ENCODE data around the gene TAAR1. TPM values are rescaled to one million over a fixed set of nuclear protein-coding genes. Genes with fewer than 3 reads are reported as not detected.

Gene TAAR1
- total and polyA plus RNA-seq, 2 donors (not counting 1 experiment from before 2014, with no cell fraction given) = not detected

GRCh38 chr6:132663661-132664060 lies 4.7 kb upstream of the TAAR1 start:
- Histone ChIP-seq H3K27me3 (replicated peaks in 1 of 4; ENCODE audit: control extremely low read depth in 1 of 4, control insufficient read depth in 3 of 4, insufficient read depth in 4 of 4, low read length in 3 of 4) (no peaks in the 10 kb centered on the region), H3K27ac (ENCODE audit: low read length in 2 of 2) (no peak overlapping the region), H3K36me3 (replicated peaks in 1 of 2; ENCODE audit: control extremely low read depth in 1 of 2, control insufficient read depth in 1 of 2, extremely low read depth in 1 of 2, insufficient read depth in 2 of 2, low read length in 1 of 2) (no peaks in the 10 kb centered on the region), H3K4me2 (replicated peaks; ENCODE audit: low read depth, low read length, poor library complexity, severe bottlenecking) (no peak overlapping the region), H4K20me1 (ENCODE audit: control insufficient read depth, insufficient read depth, low read length, poor library complexity, severe bottlenecking) (no peaks in the 10 kb centered on the region), H2AFZ (ENCODE audit: insufficient read depth, low read depth, low read length, poor library complexity, severe bottlenecking) (no peak overlapping the region), H3K9me3 (ENCODE audit: control extremely low read depth in 1 of 3, control insufficient read depth in 2 of 3, insufficient read depth in 1 of 3, low read length in 2 of 3) (no peaks in the 10 kb centered on the region), H3K4me3 (ENCODE audit: control extremely low read depth in 1 of 5, extremely low read depth in 1 of 5, insufficient read depth in 1 of 5, low read depth in 2 of 5, low read length in 4 of 5) (no peak overlapping the region), H3K79me2 (ENCODE audit: control insufficient read depth, insufficient read depth, low read length) (no peaks in the 10 kb centered on the region), H3K4me1 (ENCODE audit: control insufficient read depth in 2 of 2, insufficient read depth in 2 of 2, low read length in 2 of 2) (no peaks in the 10 kb centered on the region), H3K9ac (ENCODE audit: low read length) (no peak overlapping the region)
- TF ChIP-seq EZH2 (IDR thresholded peaks at IDR 0.05; ENCODE audit: borderline replicate concordance, insufficient read depth, low read depth, low read length, poor library complexity, severe bottlenecking) = no peak
- no peak for TF ChIP-seq CTCF (IDR thresholded peaks at IDR 0.05)
- no peak for DNase-seq
- ChIA-PET POLR2A (no interaction called here), CTCF (no interaction called here)
- WGBS (ENCODE audit: insufficient coverage) = 91% methylated on average over 1 of the region's 1 CpG
- H3K9me3 Mint-ChIP-seq (ENCODE audit: insufficient read depth) = no peaks in the 10 kb centered on the region
- ATAC-seq (ENCODE audit: low read depth) = no peak
- no peak overlapping the region for H3K27ac Mint-ChIP-seq
- intact Hi-C loops (cut with micrococcal nuclease) = loop anchor here (10.0 kb wide), 1 partner anchor 1251 kb away; no protein-coding TSS in a partner anchor
- H3K4me1 Mint-ChIP-seq = no peaks in the 10 kb centered on the region
- H3K27me3 Mint-ChIP-seq = no peaks in the 10 kb centered on the region
- no peak overlapping the region for H3K4me3 Mint-ChIP-seq

GRCh38 chr6:132661906-132662305 lies 2.9 kb upstream of the TAAR1 start:
- Mint-ChIP-seq H3K4me3 (no peak overlapping the region), H3K4me1 (peaks cover 7% of the 10 kb centered on the region)
- intact Hi-C loops (cut with micrococcal nuclease) = loop anchor here (10.0 kb wide), 1 partner anchor 1253 kb away; no protein-coding TSS in a partner anchor

More at GRCh38 chr6:132661906-132662305, 2.9 kb upstream of the TAAR1 start:
- POLR2A ChIA-PET = interaction anchor here (0.6 kb wide), 1 partner anchor 162 kb away, joined by 5 read pairs; no protein-coding TSS in a partner anchor
- Histone ChIP-seq H3K36me3 (replicated peaks in 1 of 2; ENCODE audit: control extremely low read depth in 1 of 2, control insufficient read depth in 1 of 2, extremely low read depth in 1 of 2, insufficient read depth in 2 of 2, low read length in 1 of 2) (no peaks in the 10 kb centered on the region), H3K4me1 (ENCODE audit: control insufficient read depth in 2 of 2, insufficient read depth in 2 of 2, low read length in 2 of 2) (no peaks in the 10 kb centered on the region), H2AFZ (ENCODE audit: insufficient read depth, low read depth, low read length, poor library complexity, severe bottlenecking) (no peak overlapping the region), H3K9ac (ENCODE audit: low read length) (no peak overlapping the region), H3K27ac (ENCODE audit: low read length in 2 of 2) (no peak overlapping the region), H3K4me3 (ENCODE audit: control extremely low read depth in 1 of 5, extremely low read depth in 1 of 5, insufficient read depth in 1 of 5, low read depth in 2 of 5, low read length in 4 of 5) (no peak overlapping the region), H3K9me3 (ENCODE audit: control extremely low read depth in 1 of 3, control insufficient read depth in 2 of 3, insufficient read depth in 1 of 3, low read length in 2 of 3) (no peaks in the 10 kb centered on the region), H4K20me1 (ENCODE audit: control insufficient read depth, insufficient read depth, low read length, poor library complexity, severe bottlenecking) (no peaks in the 10 kb centered on the region), H3K79me2 (ENCODE audit: control insufficient read depth, insufficient read depth, low read length) (no peaks in the 10 kb centered on the region), H3K27me3 (replicated peaks in 1 of 4; ENCODE audit: control extremely low read depth in 1 of 4, control insufficient read depth in 3 of 4, insufficient read depth in 4 of 4, low read length in 3 of 4) (no peaks in the 10 kb centered on the region), H3K4me2 (replicated peaks; ENCODE audit: low read depth, low read length, poor library complexity, severe bottlenecking) (no peak overlapping the region)
- no peak for TF ChIP-seq CTCF (IDR thresholded peaks at IDR 0.05)
- TF ChIP-seq EZH2 (IDR thresholded peaks at IDR 0.05; ENCODE audit: borderline replicate concordance, insufficient read depth, low read depth, low read length, poor library complexity, severe bottlenecking) = no peak
- WGBS (ENCODE audit: insufficient coverage) = 100% methylated on average over 1 of the region's 4 CpGs
- no peak overlapping the region for H3K27ac Mint-ChIP-seq
- DNase-seq = no peak
- H3K9me3 Mint-ChIP-seq (ENCODE audit: insufficient read depth) = no peaks in the 10 kb centered on the region
- no peaks in the 10 kb centered on the region for H3K27me3 Mint-ChIP-seq
- ATAC-seq (ENCODE audit: low read depth) = no peak
- CTCF ChIA-PET = interaction anchor here (0.8 to 1.1 kb wide), 2 partner anchors 10 to 102 kb away, joined by 3 read pairs; no protein-coding TSS in a partner anchor

Measured in B cell (primary cell).